ENCODE data around the gene HUNK.

DNA sequence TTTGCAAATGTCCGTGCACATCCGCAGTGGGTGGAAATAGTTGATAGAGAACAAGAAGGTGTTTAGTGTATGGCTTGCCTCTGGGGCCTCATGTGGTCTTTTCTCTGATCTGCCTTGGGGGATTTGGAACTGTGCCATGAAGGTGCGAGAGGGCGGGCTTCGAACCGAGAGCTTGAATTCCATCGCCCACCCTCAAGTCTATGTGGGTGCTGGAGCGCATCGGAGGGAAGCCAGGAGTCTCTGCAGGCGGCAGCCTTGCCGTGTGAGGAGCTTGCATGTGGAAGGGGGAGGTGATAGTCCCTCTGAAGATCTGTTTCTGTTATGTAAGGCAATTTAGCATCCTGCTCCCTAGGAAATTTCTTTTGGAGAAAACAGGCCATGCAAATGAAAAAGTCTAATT lies 119.6 kb downstream of the HUNK start:
- TF ChIP-seq, protein P1, sequence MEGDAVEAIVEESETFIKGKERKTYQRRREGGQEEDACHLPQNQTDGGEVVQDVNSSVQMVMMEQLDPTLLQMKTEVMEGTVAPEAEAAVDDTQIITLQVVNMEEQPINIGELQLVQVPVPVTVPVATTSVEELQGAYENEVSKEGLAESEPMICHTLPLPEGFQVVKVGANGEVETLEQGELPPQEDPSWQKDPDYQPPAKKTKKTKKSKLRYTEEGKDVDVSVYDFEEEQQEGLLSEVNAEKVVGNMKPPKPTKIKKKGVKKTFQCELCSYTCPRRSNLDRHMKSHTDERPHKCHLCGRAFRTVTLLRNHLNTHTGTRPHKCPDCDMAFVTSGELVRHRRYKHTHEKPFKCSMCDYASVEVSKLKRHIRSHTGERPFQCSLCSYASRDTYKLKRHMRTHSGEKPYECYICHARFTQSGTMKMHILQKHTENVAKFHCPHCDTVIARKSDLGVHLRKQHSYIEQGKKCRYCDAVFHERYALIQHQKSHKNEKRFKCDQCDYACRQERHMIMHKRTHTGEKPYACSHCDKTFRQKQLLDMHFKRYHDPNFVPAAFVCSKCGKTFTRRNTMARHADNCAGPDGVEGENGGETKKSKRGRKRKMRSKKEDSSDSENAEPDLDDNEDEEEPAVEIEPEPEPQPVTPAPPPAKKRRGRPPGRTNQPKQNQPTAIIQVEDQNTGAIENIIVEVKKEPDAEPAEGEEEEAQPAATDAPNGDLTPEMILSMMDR (IDR thresholded peaks at IDR 0.05), result no peak
- TF ChIP-seq ZFX (IDR thresholded peaks at IDR 0.05; ENCODE audit: borderline replicate concordance), result no peak

All from 22Rv1 (cell line).